Fibroblast of skin of right biceps (primary cell): Measurements from ENCODE around the gene ZNF350.
A peak's percentile ranks its signal among the peaks of the same experiment; 100 is the strongest.
"Not testable (repeated sequence)": the region's sequence is repeated elsewhere in the genome, so short reads cannot be mapped to it uniquely, and the experiment has no call there.

Experiments used
- DNase-seq: peaks from one replicate; pipeline ENCODE4 v3.0.0-alpha.2; 2013

ZNF350 gene

GRCh38 chr19:51970718-51971117, 15.9 kb downstream of the ZNF350 start:
- DNase-seq, result no peak

- no peak for DNase-seq
Observed at GRCh38 chr19:51965583-51965982, 21.1 kb downstream of the ZNF350 start.

GRCh38 chr19:51960621-51961233, 25.9 kb downstream of the ZNF350 start:
- DNase-seq, result not testable (repeated sequence)

- no peak for DNase-seq
Observed at GRCh38 chr19:51959791-51960190, 26.8 kb downstream of the ZNF350 start.

GRCh38 chr19:51957846-51958245, 28.8 kb downstream of the ZNF350 start:
- not testable (repeated sequence) for DNase-seq

- DNase-seq, result peak; percentile 27
Observed at GRCh38 chr19:51948975-51949374, 37.7 kb downstream of the ZNF350 start.

GRCh38 chr19:51946602-51947001, 40.0 kb downstream of the ZNF350 start:
- no peak for DNase-seq

GRCh38 chr19:51944798-51945552, 41.7 kb downstream of the ZNF350 start:
- DNase-seq, result no peak

GRCh38 chr19:51938936-51939335, 47.7 kb downstream of the ZNF350 start:
- no peak for DNase-seq

- no peak for DNase-seq
Observed at GRCh38 chr19:51931921-51932320, 54.7 kb downstream of the ZNF350 start.

GRCh38 chr19:51927859-51928258, 58.8 kb downstream of the ZNF350 start:
- DNase-seq, result no peak

GRCh38 chr19:51926784-51927741, 59.6 kb downstream of the ZNF350 start, which contains the start of gene ZNF613:
TSS of gene ZNF613 (plus strand) at chr19:51927472. CDS start at chr19:51936221, 8,749 bp downstream.
- DNase-seq, result peak; percentile 92

GRCh38 chr19:51926426-51926783, 60.2 kb downstream of the ZNF350 start:
- DNase-seq, result no peak

GRCh38 chr19:51921949-51922348, 64.7 kb downstream of the ZNF350 start:
- DNase-seq, result no peak

- no peak for DNase-seq
Observed at GRCh38 chr19:51919606-51920005, 67.0 kb downstream of the ZNF350 start.

- DNase-seq, result no peak
Observed at GRCh38 chr19:51916167-51916566, 70.5 kb downstream of the ZNF350 start.

GRCh38 chr19:51915324-51915867, 71.2 kb downstream of the ZNF350 start:
- DNase-seq, result no peak
